ENCODE measurements around the gene EIF2B4. TPM values are rescaled to one million over a fixed set of nuclear protein-coding genes. Genes with fewer than 3 reads are reported as not detected.

EIF2B4 gene
- total and polyA plus RNA-seq, 2 of the 13 experiments (the other 11 are each of a cell fraction or from before 2014, with no cell fraction given): 91.5 to 96.4 TPM

GRCh38 chr2:27398962-27399361, 28.8 kb upstream of the EIF2B4 start:
- POLR2A ChIA-PET: interaction anchor here (1.6 kb wide), 1 partner anchor 30 kb away, joined by 3 read pairs; the partner anchor contains the start of gene NRBP1
- no peak for FAIRE-seq
- Histone ChIP-seq H3K27me3 (ENCODE audit: control insufficient read depth in 1 of 2, insufficient read depth in 2 of 2, low read length in 2 of 2) (no peaks in the 10 kb centered on the region), H2AFZ (ENCODE audit: low read length) (no peak overlapping the region), H3K36me3 (replicated peaks in 1 of 2; ENCODE audit: control insufficient read depth in 1 of 2, insufficient read depth in 2 of 2, low read length in 2 of 2) (peaks cover 1 to 35% of the 10 kb centered on the region in 2 experiments; a peak in 3 of 5 replicates), H3K4me1 (ENCODE audit: insufficient read depth, low read length) (peaks cover 25% of the 10 kb centered on the region; the same call in 1 of the 2 replicates), H3K9me3 (ENCODE audit: low read length) (no peaks in the 10 kb centered on the region), H3K4me2 (ENCODE audit: low read depth, low read length) (no peak overlapping the region), H3K79me2 (ENCODE audit: insufficient read depth, low read length) (peaks cover 96% of the 10 kb centered on the region), H3K4me3 (replicated peaks in 1 of 3; ENCODE audit: insufficient read depth in 1 of 3, low read depth in 2 of 3, low read length in 3 of 3) (no peak overlapping the region), H3K27ac (ENCODE audit: extremely low read length, insufficient read depth, low read length) (no peak overlapping the region), H4K20me1 (ENCODE audit: insufficient read depth, low read length) (0 out of 2 replicates have a peak, but pooled peaks cover 3% of the 10 kb centered on the region), H3K9ac (ENCODE audit: insufficient read depth, low read depth, low read length) (no peak overlapping the region)
- intact Hi-C loops (cut with micrococcal nuclease; ENCODE audit: unreplicated experiment): no loop called here
- 97% methylated on average over 5 of the region's 5 CpGs for WGBS (ENCODE audit: low lambda C conversion rate)
- ATAC-seq: no peak
- in situ Hi-C loops (cut with HindIII; ENCODE audit: extremely low pct_ligation_motif_present, low pct_unique_long_range_greater_than_20kb): no loop called here
- no TSS peak for BruUV-seq (replicated peaks)
- DNase-seq (ENCODE audit: low spot score): no peak
- CTCF ChIA-PET (ENCODE audit: low intra/inter-chr PET ratio, low total read pairs): no interaction called here
- TF ChIP-seq FOXP1 (IDR thresholded peaks at IDR 0.05): peak; percentile 93
- no peak for TF ChIP-seq FOXP1 (CRISPR knock-in tag; IDR thresholded peaks at IDR 0.05)
- TF ChIP-seq ZNF329 (CRISPR knock-in tag; IDR thresholded peaks at IDR 0.05; ENCODE audit: low read depth): no peak

GRCh38 chr2:27393225-27393624, 23.1 kb upstream of the EIF2B4 start:
- H3K27me3 ChIP-seq (ENCODE audit: control insufficient read depth in 1 of 2, insufficient read depth in 2 of 2, low read length in 2 of 2): no peaks in the 10 kb centered on the region
- WGBS (ENCODE audit: low lambda C conversion rate): 97% methylated on average over 33 of the region's 33 CpGs
- ATAC-seq: no peak
- no peak overlapping the region for H2AFZ ChIP-seq (ENCODE audit: low read length)
- no peak overlapping the region for H3K27ac ChIP-seq (ENCODE audit: extremely low read length, insufficient read depth, low read length)
- H3K9ac ChIP-seq (ENCODE audit: insufficient read depth, low read depth, low read length): no peak overlapping the region
- peaks cover 75% of the 10 kb centered on the region for H3K79me2 ChIP-seq (ENCODE audit: insufficient read depth, low read length)
- TF ChIP-seq ZMYM3 (CRISPR knock-in tag; IDR thresholded peaks at IDR 0.05): no peak
- no peak for TF ChIP-seq HMG20A (CRISPR knock-in tag; IDR thresholded peaks at IDR 0.05; ENCODE audit: borderline replicate concordance)
- no peak for TF ChIP-seq SP4 (CRISPR knock-in tag; IDR thresholded peaks at IDR 0.05)
- no peak for TF ChIP-seq MAFF (IDR thresholded peaks at IDR 0.05; ENCODE audit: low read depth, low read length)
- TF ChIP-seq ZBTB49 (CRISPR knock-in tag; IDR thresholded peaks at IDR 0.05; ENCODE audit: borderline replicate concordance): no peak
- no peak for TF ChIP-seq DMAP1 (CRISPR knock-in tag; IDR thresholded peaks at IDR 0.05)
- TF ChIP-seq SP5 (CRISPR knock-in tag; IDR thresholded peaks at IDR 0.05; ENCODE audit: borderline replicate concordance, low read depth): no peak
- no peaks in the 10 kb centered on the region for H3K4me1 ChIP-seq (ENCODE audit: insufficient read depth, low read length)
- ChIA-PET POLR2A (no interaction called here), CTCF (ENCODE audit: low intra/inter-chr PET ratio, low total read pairs) (no interaction called here)
- in situ Hi-C loops (cut with HindIII; ENCODE audit: extremely low pct_ligation_motif_present, low pct_unique_long_range_greater_than_20kb) (no loop called here), intact Hi-C loops (cut with micrococcal nuclease; ENCODE audit: unreplicated experiment) (no loop called here)
- no peaks in the 10 kb centered on the region for H3K9me3 ChIP-seq (ENCODE audit: low read length)
- H3K4me3 ChIP-seq (replicated peaks in 1 of 3; ENCODE audit: insufficient read depth in 1 of 3, low read depth in 2 of 3, low read length in 3 of 3): no peak overlapping the region
- no peaks in the 10 kb centered on the region for H4K20me1 ChIP-seq (ENCODE audit: insufficient read depth, low read length)
- FAIRE-seq: no peak
- H3K4me2 ChIP-seq (ENCODE audit: low read depth, low read length): no peak overlapping the region
- BruUV-seq (replicated peaks): no TSS peak
- DNase-seq (ENCODE audit: low spot score): no peak
- H3K36me3 ChIP-seq (replicated peaks in 1 of 2; ENCODE audit: control insufficient read depth in 1 of 2, insufficient read depth in 2 of 2, low read length in 2 of 2): peaks cover 3 to 28% of the 10 kb centered on the region in 2 experiments; a peak in 3 of 5 replicates
